ENCODE data around the gene TERT. TPM values are rescaled to one million over a fixed set of nuclear protein-coding genes. Genes with fewer than 3 reads are reported as not detected.

TERT gene
- total RNA-seq, 2 donors from 2014 or later = 7.1 to 9.8 TPM

GRCh38 chr5:1212271-1212670, 82.6 kb downstream of the TERT start:
- TF ChIP-seq, protein P1, sequence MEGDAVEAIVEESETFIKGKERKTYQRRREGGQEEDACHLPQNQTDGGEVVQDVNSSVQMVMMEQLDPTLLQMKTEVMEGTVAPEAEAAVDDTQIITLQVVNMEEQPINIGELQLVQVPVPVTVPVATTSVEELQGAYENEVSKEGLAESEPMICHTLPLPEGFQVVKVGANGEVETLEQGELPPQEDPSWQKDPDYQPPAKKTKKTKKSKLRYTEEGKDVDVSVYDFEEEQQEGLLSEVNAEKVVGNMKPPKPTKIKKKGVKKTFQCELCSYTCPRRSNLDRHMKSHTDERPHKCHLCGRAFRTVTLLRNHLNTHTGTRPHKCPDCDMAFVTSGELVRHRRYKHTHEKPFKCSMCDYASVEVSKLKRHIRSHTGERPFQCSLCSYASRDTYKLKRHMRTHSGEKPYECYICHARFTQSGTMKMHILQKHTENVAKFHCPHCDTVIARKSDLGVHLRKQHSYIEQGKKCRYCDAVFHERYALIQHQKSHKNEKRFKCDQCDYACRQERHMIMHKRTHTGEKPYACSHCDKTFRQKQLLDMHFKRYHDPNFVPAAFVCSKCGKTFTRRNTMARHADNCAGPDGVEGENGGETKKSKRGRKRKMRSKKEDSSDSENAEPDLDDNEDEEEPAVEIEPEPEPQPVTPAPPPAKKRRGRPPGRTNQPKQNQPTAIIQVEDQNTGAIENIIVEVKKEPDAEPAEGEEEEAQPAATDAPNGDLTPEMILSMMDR (conservative IDR thresholded peaks at IDR 0.05) = no peak
- Histone ChIP-seq H3K36me3 (ENCODE audit: control insufficient read depth, insufficient read depth, low read length) (no peaks in the 10 kb centered on the region), H3K4me3 (ENCODE audit: low read length) (no peak overlapping the region), H3K9me3 (ENCODE audit: control insufficient read depth, low read length) (no peaks in the 10 kb centered on the region), H3K4me1 (ENCODE audit: control insufficient read depth, insufficient read depth, low read length) (no peaks in the 10 kb centered on the region), H3K9ac (ENCODE audit: extremely low read depth, low read length, poor library complexity, severe bottlenecking) (no peak overlapping the region), H3K27ac (ENCODE audit: low read depth, low read length) (no peak overlapping the region), H3K27me3 (ENCODE audit: control insufficient read depth, insufficient read depth, low read length, poor library complexity, severe bottlenecking) (no peaks in the 10 kb centered on the region)
- Mint-ChIP-seq H3K4me1 (no peaks in the 10 kb centered on the region), H3K36me3 (ENCODE audit: low read depth) (no peaks in the 10 kb centered on the region), H3K9me3 (peaks cover 5% of the 10 kb centered on the region), H3K4me3 (no peak overlapping the region), H3K27ac (no peak overlapping the region), H3K27me3 (ENCODE audit: insufficient read depth) (no peaks in the 10 kb centered on the region)
- no peak for DNase-seq
- 88 to 93% methylated on average over 7 to 20 of the region's 20 CpGs for WGBS, 2 experiments (ENCODE audit: insufficient coverage in 1 of 2, insufficient read length in 1 of 2)

GRCh38 chr5:1211701-1212100, 83.2 kb downstream of the TERT start:
- no peaks in the 10 kb centered on the region for H3K36me3 ChIP-seq (ENCODE audit: control insufficient read depth, insufficient read depth, low read length)
- no peak overlapping the region for H3K9ac ChIP-seq (ENCODE audit: extremely low read depth, low read length, poor library complexity, severe bottlenecking)
- no peak overlapping the region for H3K4me3 Mint-ChIP-seq
- no peaks in the 10 kb centered on the region for H3K27me3 ChIP-seq (ENCODE audit: control insufficient read depth, insufficient read depth, low read length, poor library complexity, severe bottlenecking)
- H3K4me1 Mint-ChIP-seq = no peaks in the 10 kb centered on the region
- H3K27ac Mint-ChIP-seq = no peak overlapping the region
- H3K36me3 Mint-ChIP-seq (ENCODE audit: low read depth) = no peaks in the 10 kb centered on the region
- H3K9me3 ChIP-seq (ENCODE audit: control insufficient read depth, low read length) = no peaks in the 10 kb centered on the region
- no peak for DNase-seq
- no peak overlapping the region for H3K27ac ChIP-seq (ENCODE audit: low read depth, low read length)
- H3K4me1 ChIP-seq (ENCODE audit: control insufficient read depth, insufficient read depth, low read length) = no peaks in the 10 kb centered on the region
- peaks cover 5% of the 10 kb centered on the region for H3K9me3 Mint-ChIP-seq
- no peaks in the 10 kb centered on the region for H3K27me3 Mint-ChIP-seq (ENCODE audit: insufficient read depth)
- H3K4me3 ChIP-seq (ENCODE audit: low read length) = no peak overlapping the region
- TF ChIP-seq, protein P1 (conservative IDR thresholded peaks at IDR 0.05) = no peak
- 90 to 97% methylated on average over 4 to 9 of the region's 9 CpGs for WGBS, 2 experiments (ENCODE audit: insufficient coverage in 1 of 2, insufficient read length in 1 of 2)

DNA sequence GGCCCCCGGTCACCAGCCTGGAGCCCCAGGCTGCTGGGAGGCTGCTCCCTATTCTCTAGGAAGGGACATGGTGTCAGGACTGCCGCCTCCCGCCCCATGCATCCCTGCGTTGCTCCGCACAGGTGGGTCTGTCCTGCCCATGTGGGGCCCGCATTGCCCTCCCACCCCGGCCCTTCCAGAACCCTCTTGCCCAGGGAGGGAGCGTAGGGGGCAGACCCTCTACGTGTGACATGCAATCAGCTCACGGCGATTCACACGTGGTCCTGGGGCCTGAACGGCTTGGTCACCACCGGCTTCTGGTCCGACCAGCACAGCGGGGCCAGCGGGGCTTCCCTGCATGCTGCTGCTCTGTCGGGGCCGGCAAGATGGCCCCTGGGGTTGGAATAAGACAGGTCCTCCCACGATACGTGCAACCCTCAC, 84.0 kb downstream of the TERT start:
- no peaks in the 10 kb centered on the region for H3K9me3 ChIP-seq (ENCODE audit: control insufficient read depth, low read length)
- H3K4me3 Mint-ChIP-seq = no peak overlapping the region
- H3K9ac ChIP-seq (ENCODE audit: extremely low read depth, low read length, poor library complexity, severe bottlenecking) = no peak overlapping the region
- 88 to 90% methylated on average over 20 to 21 of the region's 21 CpGs for WGBS, 2 experiments (ENCODE audit: insufficient coverage in 1 of 2, insufficient read length in 1 of 2)
- peaks cover 3% of the 10 kb centered on the region for H3K9me3 Mint-ChIP-seq
- no peak for DNase-seq
- TF ChIP-seq, protein P1 (conservative IDR thresholded peaks at IDR 0.05) = no peak
- no peaks in the 10 kb centered on the region for H3K27me3 ChIP-seq (ENCODE audit: control insufficient read depth, insufficient read depth, low read length, poor library complexity, severe bottlenecking)
- H3K27ac Mint-ChIP-seq = no peak overlapping the region
- no peaks in the 10 kb centered on the region for H3K27me3 Mint-ChIP-seq (ENCODE audit: insufficient read depth)
- H3K36me3 Mint-ChIP-seq (ENCODE audit: low read depth) = no peaks in the 10 kb centered on the region
- H3K4me1 Mint-ChIP-seq = no peaks in the 10 kb centered on the region
- no peaks in the 10 kb centered on the region for H3K4me1 ChIP-seq (ENCODE audit: control insufficient read depth, insufficient read depth, low read length)
- no peak overlapping the region for H3K27ac ChIP-seq (ENCODE audit: low read depth, low read length)
- H3K36me3 ChIP-seq (ENCODE audit: control insufficient read depth, insufficient read depth, low read length) = no peaks in the 10 kb centered on the region
- no peak overlapping the region for H3K4me3 ChIP-seq (ENCODE audit: low read length)
